ENCODE measurements around the gene DDN.

Gene DDN

GRCh38 chr12:49028666-49029275, 29.6 kb upstream of the DDN start:
- no peaks in the 10 kb centered on the region for H3K9me3 ChIP-seq (ENCODE audit: low read depth, low read length)
- no peak for DNase-seq (ENCODE audit: low read depth, low spot score)
- no peak overlapping the region for H3K4me3 ChIP-seq
- no peak overlapping the region for H3K27ac ChIP-seq
- peaks cover 77% of the 10 kb centered on the region; the same call in 1 of the 2 replicates for H3K36me3 ChIP-seq (ENCODE audit: insufficient read depth, low read length)
- no peak overlapping the region for H3K9ac ChIP-seq (ENCODE audit: insufficient read length)
- TF ChIP-seq EZH2 (IDR thresholded peaks at IDR 0.05) (no peak), FOXP2 (optimal IDR thresholded peaks at IDR 0.05; ENCODE audit: control extremely low read depth, extremely low read length, insufficient read depth) (no peak), POLR2AphosphoS5 (IDR thresholded peaks at IDR 0.05; ENCODE audit: borderline replicate concordance, low read depth, low read length) (no peak)

- H3K27ac ChIP-seq: no peak overlapping the region
- DNase-seq (ENCODE audit: low read depth, low spot score): no peak
- TF ChIP-seq EZH2 (IDR thresholded peaks at IDR 0.05): no peak
- TF ChIP-seq FOXP2 (optimal IDR thresholded peaks at IDR 0.05; ENCODE audit: control extremely low read depth, extremely low read length, insufficient read depth): no peak
- TF ChIP-seq POLR2AphosphoS5 (IDR thresholded peaks at IDR 0.05; ENCODE audit: borderline replicate concordance, low read depth, low read length): no peak
- H3K9me3 ChIP-seq (ENCODE audit: low read depth, low read length): no peaks in the 10 kb centered on the region
- H3K9ac ChIP-seq (ENCODE audit: insufficient read length): no peak overlapping the region
- peaks cover 76% of the 10 kb centered on the region; the same call in 1 of the 2 replicates for H3K36me3 ChIP-seq (ENCODE audit: insufficient read depth, low read length)
- no peak overlapping the region for H3K4me3 ChIP-seq
Measured at GRCh38 chr12:49027846-49028555, 28.8 kb upstream of the DDN start.

- H3K4me3 ChIP-seq: no peak overlapping the region
- H3K9me3 ChIP-seq (ENCODE audit: low read depth, low read length): no peaks in the 10 kb centered on the region
- no peak overlapping the region for H3K27ac ChIP-seq
- DNase-seq (ENCODE audit: low read depth, low spot score): no peak
- H3K9ac ChIP-seq (ENCODE audit: insufficient read length): no peak overlapping the region
- TF ChIP-seq FOXP2 (optimal IDR thresholded peaks at IDR 0.05; ENCODE audit: control extremely low read depth, extremely low read length, insufficient read depth) (no peak), EZH2 (IDR thresholded peaks at IDR 0.05) (no peak), POLR2AphosphoS5 (IDR thresholded peaks at IDR 0.05; ENCODE audit: borderline replicate concordance, low read depth, low read length) (no peak)
- H3K36me3 ChIP-seq (ENCODE audit: insufficient read depth, low read length): peaks cover 76% of the 10 kb centered on the region; the same call in 1 of the 2 replicates
Measured at GRCh38 chr12:49026678-49027480, 27.7 kb upstream of the DDN start.

GRCh38 chr12:49026101-49026500, 26.9 kb upstream of the DDN start:
- Histone ChIP-seq H3K4me3 (no peak overlapping the region), H3K9ac (ENCODE audit: insufficient read length) (no peak overlapping the region), H3K27ac (no peak overlapping the region), H3K9me3 (ENCODE audit: low read depth, low read length) (no peaks in the 10 kb centered on the region), H3K36me3 (ENCODE audit: insufficient read depth, low read length) (peaks cover 76% of the 10 kb centered on the region; the same call in 1 of the 2 replicates)
- DNase-seq (ENCODE audit: low read depth, low spot score): no peak
- TF ChIP-seq EZH2 (IDR thresholded peaks at IDR 0.05) (no peak), FOXP2 (optimal IDR thresholded peaks at IDR 0.05; ENCODE audit: control extremely low read depth, extremely low read length, insufficient read depth) (no peak), POLR2AphosphoS5 (IDR thresholded peaks at IDR 0.05; ENCODE audit: borderline replicate concordance, low read depth, low read length) (no peak)

- H3K27ac ChIP-seq: no peak overlapping the region
- DNase-seq (ENCODE audit: low read depth, low spot score): no peak
- no peak overlapping the region for H3K4me3 ChIP-seq
- no peak overlapping the region for H3K9ac ChIP-seq (ENCODE audit: insufficient read length)
- no peak for TF ChIP-seq FOXP2 (optimal IDR thresholded peaks at IDR 0.05; ENCODE audit: control extremely low read depth, extremely low read length, insufficient read depth)
- no peak for TF ChIP-seq EZH2 (IDR thresholded peaks at IDR 0.05)
- no peak for TF ChIP-seq POLR2AphosphoS5 (IDR thresholded peaks at IDR 0.05; ENCODE audit: borderline replicate concordance, low read depth, low read length)
- no peaks in the 10 kb centered on the region for H3K9me3 ChIP-seq (ENCODE audit: low read depth, low read length)
- peaks cover 76% of the 10 kb centered on the region; the same call in 1 of the 2 replicates for H3K36me3 ChIP-seq (ENCODE audit: insufficient read depth, low read length)
Measured at GRCh38 chr12:49025463-49025862, 26.3 kb upstream of the DDN start.

- no peak overlapping the region for H3K9ac ChIP-seq (ENCODE audit: insufficient read length)
- H3K9me3 ChIP-seq (ENCODE audit: low read depth, low read length): no peaks in the 10 kb centered on the region
- H3K4me3 ChIP-seq: no peak overlapping the region
- H3K27ac ChIP-seq: no peak overlapping the region
- H3K36me3 ChIP-seq (ENCODE audit: insufficient read depth, low read length): peaks cover 76% of the 10 kb centered on the region; the same call in 1 of the 2 replicates
- TF ChIP-seq EZH2 (IDR thresholded peaks at IDR 0.05): no peak
- no peak for TF ChIP-seq POLR2AphosphoS5 (IDR thresholded peaks at IDR 0.05; ENCODE audit: borderline replicate concordance, low read depth, low read length)
- TF ChIP-seq FOXP2 (optimal IDR thresholded peaks at IDR 0.05; ENCODE audit: control extremely low read depth, extremely low read length, insufficient read depth): no peak
- no peak for DNase-seq (ENCODE audit: low read depth, low spot score)
Measured at GRCh38 chr12:49024543-49024942, 25.4 kb upstream of the DDN start.

- no peak for DNase-seq (ENCODE audit: low read depth, low spot score)
- H3K9ac ChIP-seq (ENCODE audit: insufficient read length): no peak overlapping the region
- H3K36me3 ChIP-seq (ENCODE audit: insufficient read depth, low read length): peaks cover 70% of the 10 kb centered on the region; the same call in 1 of the 2 replicates
- TF ChIP-seq FOXP2 (optimal IDR thresholded peaks at IDR 0.05; ENCODE audit: control extremely low read depth, extremely low read length, insufficient read depth) (no peak), EZH2 (IDR thresholded peaks at IDR 0.05) (no peak), POLR2AphosphoS5 (IDR thresholded peaks at IDR 0.05; ENCODE audit: borderline replicate concordance, low read depth, low read length) (no peak)
- no peaks in the 10 kb centered on the region for H3K9me3 ChIP-seq (ENCODE audit: low read depth, low read length)
- H3K27ac ChIP-seq: no peak overlapping the region
- no peak overlapping the region for H3K4me3 ChIP-seq
Measured at GRCh38 chr12:49023812-49024211, 24.6 kb upstream of the DDN start.

Measured in SK-N-MC (cell line).